ENCODE results near the gene MCC.

- TF ChIP-seq FOXP2 (optimal IDR thresholded peaks at IDR 0.05; ENCODE audit: borderline replicate concordance, extremely low read depth, extremely low read length, insufficient read depth) (no peak), POLR2AphosphoS5 (IDR thresholded peaks at IDR 0.05; ENCODE audit: low read depth, low read length) (no peak; the same call in 1 of the 2 replicates), REST (IDR thresholded peaks at IDR 0.05; ENCODE audit: insufficient read depth in 1 of 2, low read depth in 2 of 2, low read length in 2 of 2) (no peak), SIN3A (IDR thresholded peaks at IDR 0.05; ENCODE audit: borderline replicate concordance, insufficient read depth, low read length) (no peak), TAF1 (IDR thresholded peaks at IDR 0.05; ENCODE audit: borderline replicate concordance, insufficient read depth, low read length) (no peak)
Observed at GRCh38 chr5:113090336-113091106, 397.7 kb downstream of the MCC start.
